Measurements from ENCODE around the gene PGM3. TPM values are rescaled to one million over a fixed set of nuclear protein-coding genes. Genes with fewer than 3 reads are reported as not detected.

PGM3 gene
- total RNA-seq, 4 donors from 2014 or later = 10.9 to 20.6 (median 16.9) TPM

DNA sequence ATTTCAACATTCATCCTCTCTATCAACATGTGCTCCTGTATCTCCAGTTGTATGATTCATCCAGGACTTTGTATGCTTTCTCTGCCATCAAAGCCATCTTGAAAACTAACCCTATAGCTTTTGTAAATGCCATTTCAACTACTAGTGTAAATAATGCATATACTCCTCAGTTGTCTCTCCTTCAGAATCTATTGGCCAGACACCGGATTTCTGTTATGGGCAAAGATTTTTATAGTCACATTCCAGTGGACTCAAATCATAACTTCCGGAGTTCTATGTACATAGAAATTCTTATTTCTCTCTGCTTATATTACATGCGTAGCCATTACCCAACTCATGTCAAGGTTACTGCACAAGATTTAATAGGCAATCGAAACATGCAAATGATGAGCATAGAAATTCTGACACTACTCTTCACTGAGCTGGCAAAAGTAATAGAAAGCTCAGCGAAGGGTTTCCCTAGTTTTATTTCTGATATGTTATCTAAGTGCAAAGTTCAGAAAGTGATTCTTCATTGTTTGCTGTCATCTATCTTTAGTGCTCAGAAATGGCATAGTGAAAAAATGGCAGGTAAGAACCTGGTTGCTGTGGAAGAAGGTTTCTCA, 54.8 kb downstream of the PGM3 start:
- intact Hi-C loops (cut with DNase I) = no loop called here
- Histone ChIP-seq H3K4me3 (no peak overlapping the region), H3K27ac (no peak overlapping the region), H3K9me3 (no peaks in the 10 kb centered on the region), H3K4me1 (no peaks in the 10 kb centered on the region), H3K36me3 (peaks cover 0 to 94% (median 13%) of the 10 kb centered on the region in 3 donors), H3K27me3 (no peaks in the 10 kb centered on the region)
- DNase-seq = no peak
- whole genome bisulfite sequencing, 2 donors = 97 to 100% methylated on average over 5 of the region's 5 CpGs
- TF ChIP-seq POLR2A (IDR thresholded peaks at IDR 0.05) = no peak
- TF ChIP-seq, protein P1, sequence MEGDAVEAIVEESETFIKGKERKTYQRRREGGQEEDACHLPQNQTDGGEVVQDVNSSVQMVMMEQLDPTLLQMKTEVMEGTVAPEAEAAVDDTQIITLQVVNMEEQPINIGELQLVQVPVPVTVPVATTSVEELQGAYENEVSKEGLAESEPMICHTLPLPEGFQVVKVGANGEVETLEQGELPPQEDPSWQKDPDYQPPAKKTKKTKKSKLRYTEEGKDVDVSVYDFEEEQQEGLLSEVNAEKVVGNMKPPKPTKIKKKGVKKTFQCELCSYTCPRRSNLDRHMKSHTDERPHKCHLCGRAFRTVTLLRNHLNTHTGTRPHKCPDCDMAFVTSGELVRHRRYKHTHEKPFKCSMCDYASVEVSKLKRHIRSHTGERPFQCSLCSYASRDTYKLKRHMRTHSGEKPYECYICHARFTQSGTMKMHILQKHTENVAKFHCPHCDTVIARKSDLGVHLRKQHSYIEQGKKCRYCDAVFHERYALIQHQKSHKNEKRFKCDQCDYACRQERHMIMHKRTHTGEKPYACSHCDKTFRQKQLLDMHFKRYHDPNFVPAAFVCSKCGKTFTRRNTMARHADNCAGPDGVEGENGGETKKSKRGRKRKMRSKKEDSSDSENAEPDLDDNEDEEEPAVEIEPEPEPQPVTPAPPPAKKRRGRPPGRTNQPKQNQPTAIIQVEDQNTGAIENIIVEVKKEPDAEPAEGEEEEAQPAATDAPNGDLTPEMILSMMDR (IDR thresholded peaks at IDR 0.05) = no peak

DNA sequence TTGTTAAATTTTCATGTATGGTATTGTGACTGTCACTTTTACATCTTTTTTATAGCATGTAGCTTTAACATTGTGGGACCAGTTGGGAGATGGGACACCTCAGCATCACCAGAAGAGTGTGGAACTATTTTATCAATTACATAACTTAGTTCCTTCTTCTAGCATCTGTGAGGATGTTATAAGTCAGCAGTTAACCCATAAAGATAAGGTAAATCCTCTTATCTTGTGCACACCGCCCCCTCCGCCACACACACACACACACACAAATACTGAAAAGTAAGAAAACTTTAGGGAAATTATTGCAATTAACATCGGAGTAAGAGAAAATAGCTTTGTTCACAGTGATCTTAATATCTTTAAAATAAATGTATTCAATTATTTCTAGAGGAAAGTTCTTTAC, 60.9 kb downstream of the PGM3 start:
- H3K36me3 ChIP-seq = peaks cover 0 to 91% (median 26%) of the 10 kb centered on the region in 3 donors
- intact Hi-C loops (cut with DNase I) = no loop called here
- DNase-seq = no peak
- H3K4me1 ChIP-seq = no peaks in the 10 kb centered on the region
- H3K9me3 ChIP-seq = no peaks in the 10 kb centered on the region
- TF ChIP-seq POLR2A (IDR thresholded peaks at IDR 0.05) = no peak
- TF ChIP-seq, protein P1 (IDR thresholded peaks at IDR 0.05) = no peak
- no peak overlapping the region for H3K4me3 ChIP-seq
- 89 to 94% methylated on average over 3 of the region's 3 CpGs for WGBS, 2 donors
- no peaks in the 10 kb centered on the region for H3K27me3 ChIP-seq
- H3K27ac ChIP-seq = no peak overlapping the region

GRCh38 chr6:83127976-83128375, 65.1 kb downstream of the PGM3 start:
- DNase-seq = no peak
- Histone ChIP-seq H3K27me3 (no peaks in the 10 kb centered on the region), H3K36me3 (peaks cover 12 to 99% (median 24%) of the 10 kb centered on the region in 3 donors), H3K27ac (no peak overlapping the region), H3K4me3 (no peak overlapping the region), H3K4me1 (no peaks in the 10 kb centered on the region), H3K9me3 (no peaks in the 10 kb centered on the region)
- intact Hi-C loops (cut with DNase I) = no loop called here
- TF ChIP-seq, protein P1 (IDR thresholded peaks at IDR 0.05) = no peak
- no peak for TF ChIP-seq POLR2A (IDR thresholded peaks at IDR 0.05)
- 100% methylated on average over 2 of the region's 2 CpGs for WGBS, 2 donors

GRCh38 chr6:83127258-83127657, 65.8 kb downstream of the PGM3 start:
- Histone ChIP-seq H3K4me3 (no peak overlapping the region), H3K4me1 (no peaks in the 10 kb centered on the region), H3K27ac (no peak overlapping the region), H3K36me3 (peaks cover 12 to 100% (median 24%) of the 10 kb centered on the region in 3 donors), H3K27me3 (no peaks in the 10 kb centered on the region), H3K9me3 (no peaks in the 10 kb centered on the region)
- no peak for DNase-seq
- 86 to 90% methylated on average over 5 of the region's 5 CpGs for WGBS, 2 donors
- intact Hi-C loops (cut with DNase I) = no loop called here
- TF ChIP-seq, protein P1 (IDR thresholded peaks at IDR 0.05) = no peak
- TF ChIP-seq POLR2A (IDR thresholded peaks at IDR 0.05) = no peak

- Histone ChIP-seq H3K4me1 (no peaks in the 10 kb centered on the region), H3K36me3 (peaks cover 12 to 100% (median 24%) of the 10 kb centered on the region in 3 donors), H3K9me3 (no peaks in the 10 kb centered on the region), H3K4me3 (no peak overlapping the region), H3K27me3 (no peaks in the 10 kb centered on the region), H3K27ac (no peak overlapping the region)
- DNase-seq = no peak
- TF ChIP-seq, protein P1 (IDR thresholded peaks at IDR 0.05) = no peak
- no peak for TF ChIP-seq POLR2A (IDR thresholded peaks at IDR 0.05)
- intact Hi-C loops (cut with DNase I) = no loop called here
- WGBS, 2 donors = 92 to 95% methylated on average over 5 of the region's 5 CpGs
Observed at GRCh38 chr6:83126807-83127206, 66.3 kb downstream of the PGM3 start.
